Breast epithelium (tissue), 4 donors: ENCODE results near the gene TMEM208. TPM values are rescaled to one million over a fixed set of nuclear protein-coding genes. Genes with fewer than 3 reads are reported as not detected.

Experiments used
- DNase-seq, 2 donors: peaks; one replicate each; pipeline ENCODE4 v3.0.0-alpha.2; 2019; ENCODE audit warnings: low spot score in 2 of 2
- H3K27ac ChIP-seq, 2 donors: fragments of 200-600 bp; sonication (generic) in 1 of 2; one replicate each; pipeline ENCODE4 v1.5.1; 2016 to 2019; ENCODE audit warnings: mild to moderate bottlenecking in 1 of 2
- H3K27me3 ChIP-seq, 2 donors: fragments of 200-600 bp; sonication (generic) in 1 of 2; one replicate each; pipeline versions ENCODE4 v1.5.1 to v1.6.0; 2017 to 2019; ENCODE audit warnings: control low read depth in 1 of 2, mild to moderate bottlenecking in 1 of 2
- H3K36me3 ChIP-seq: fragments of 200-600 bp; one replicate; pipeline ENCODE4 v1.5.1; 2019
- H3K4me1 ChIP-seq, 2 donors: fragments of 200-600 bp; sonication (generic); one replicate each; pipeline ENCODE4 v1.5.1; 2016 to 2019; ENCODE audit warnings: control low read depth in 1 of 2
- H3K4me3 ChIP-seq, 3 donors: fragments of 200-600 bp; sonication (generic); 1 replicate in 2 of 3; 2 replicates in 1 of 3; pipeline ENCODE4 v1.5.1; 2016 to 2019; ENCODE audit warnings: mild to moderate bottlenecking in 3 of 3, moderate library complexity in 2 of 3
- H3K9me3 ChIP-seq, 2 donors: fragments of 200-600 bp; sonication (generic) in 1 of 2; one replicate each; pipeline ENCODE4 v1.5.1; 2016 to 2019; ENCODE audit warnings: control low read depth in 1 of 2
- CTCF ChIP-seq, 3 donors: fragments of 450-650 bp; IDR thresholded peaks; one replicate each; pipeline ENCODE4 v1.5.1; 2016 to 2017; ENCODE audit warnings: antibody characterized with exemption in 3 of 3, mild to moderate bottlenecking in 3 of 3, moderate library complexity in 3 of 3
- POLR2A ChIP-seq: fragments of 450-650 bp; IDR thresholded peaks from one replicate; pipeline ENCODE4 v1.6.1; 2016; ENCODE audit warnings: antibody characterized with exemption, mild to moderate bottlenecking, moderate library complexity
- POLR2AphosphoS5 ChIP-seq, 3 donors: sonication (generic); formaldehyde crosslinking; IDR thresholded peaks; one replicate each; pipeline ENCODE4 v1.6.1; 2017; ENCODE audit warnings: antibody characterized with exemption in 3 of 3
- intact Hi-C: fragments of 100-400 bp; cut with DNase I; formaldehyde crosslinking; loops from one replicate; pipeline ENCODE4 v1.15.1; 2023; ENCODE audit warnings: low total_unique reads
- total RNA-seq, 3 donors: library from RNA; depleted of rRNA; stranded (reverse); fragments of >200 nt; gene quantifications; one replicate each; pipeline ENCODE4 v1.1.0, GENCODE V29; 2016

TMEM208 gene
- total RNA-seq, 3 donors from 2014 or later, result 35.2 to 46.2 (median 44.2) TPM

- intact Hi-C loops, result no loop called here
- H3K4me3 ChIP-seq, result no peak overlapping the region
Observed at GRCh38 chr16:67188798-67189197, 38.1 kb upstream of the TMEM208 start.

DNA sequence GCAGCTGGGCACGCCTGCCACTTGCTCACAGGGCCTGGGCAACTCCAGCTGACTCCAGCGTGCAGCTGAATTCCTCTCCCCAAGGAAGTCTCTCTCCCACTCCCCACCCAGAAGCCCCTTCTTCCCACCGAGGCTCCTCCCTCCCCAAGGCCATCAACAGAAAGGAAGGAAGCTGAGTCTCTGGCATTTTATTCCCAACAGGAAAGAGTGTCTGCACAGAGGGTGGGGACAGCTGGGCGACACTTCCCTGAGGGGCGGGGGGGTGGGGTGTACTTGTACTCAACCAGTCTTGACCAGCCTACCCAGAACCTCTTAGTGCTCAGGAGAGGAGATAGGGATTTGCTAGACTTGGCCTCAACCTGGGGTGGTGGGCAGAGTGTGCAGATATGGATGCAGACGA lies 36.9 kb upstream of the TMEM208 start, which contains the start of gene EXOC3L1:
Gene EXOC3L1 (minus strand): TSS at position 96 of the 400 bp plus-strand sequence. CDS start 460 bp downstream, outside the sequence.
- Histone ChIP-seq H3K27me3 (no peaks in the 10 kb centered on the region), H3K27ac (no peak within 1 kb of the TSS), H3K4me1 (peaks cover 9 to 17% of the 10 kb centered on the region in 2 donors), H3K4me3 (peak within 1 kb of the TSS in 1 of 3 donors; percentile 39), H3K36me3 (no peaks in the 10 kb centered on the region), H3K9me3 (no peaks in the 10 kb centered on the region)
- no peak for TF ChIP-seq POLR2AphosphoS5 (IDR thresholded peaks at IDR 0.05)
- no peak for TF ChIP-seq POLR2A
- no peak for TF ChIP-seq CTCF (IDR thresholded peaks at IDR 0.05)
- DNase-seq, result no peak
- intact Hi-C loops, result no loop called here

More at GRCh38 chr16:67188798-67189197, 38.1 kb upstream of the TMEM208 start:
- H3K27ac ChIP-seq, result no peak overlapping the region
- no peaks in the 10 kb centered on the region for H3K9me3 ChIP-seq
- peaks cover 13 to 22% of the 10 kb centered on the region in 2 donors for H3K4me1 ChIP-seq
- TF ChIP-seq CTCF (IDR thresholded peaks at IDR 0.05) (no peak), POLR2AphosphoS5 (IDR thresholded peaks at IDR 0.05) (no peak), POLR2A (no peak)
- H3K36me3 ChIP-seq, result no peaks in the 10 kb centered on the region
- H3K27me3 ChIP-seq, result no peaks in the 10 kb centered on the region
- DNase-seq, result no peak

DNA sequence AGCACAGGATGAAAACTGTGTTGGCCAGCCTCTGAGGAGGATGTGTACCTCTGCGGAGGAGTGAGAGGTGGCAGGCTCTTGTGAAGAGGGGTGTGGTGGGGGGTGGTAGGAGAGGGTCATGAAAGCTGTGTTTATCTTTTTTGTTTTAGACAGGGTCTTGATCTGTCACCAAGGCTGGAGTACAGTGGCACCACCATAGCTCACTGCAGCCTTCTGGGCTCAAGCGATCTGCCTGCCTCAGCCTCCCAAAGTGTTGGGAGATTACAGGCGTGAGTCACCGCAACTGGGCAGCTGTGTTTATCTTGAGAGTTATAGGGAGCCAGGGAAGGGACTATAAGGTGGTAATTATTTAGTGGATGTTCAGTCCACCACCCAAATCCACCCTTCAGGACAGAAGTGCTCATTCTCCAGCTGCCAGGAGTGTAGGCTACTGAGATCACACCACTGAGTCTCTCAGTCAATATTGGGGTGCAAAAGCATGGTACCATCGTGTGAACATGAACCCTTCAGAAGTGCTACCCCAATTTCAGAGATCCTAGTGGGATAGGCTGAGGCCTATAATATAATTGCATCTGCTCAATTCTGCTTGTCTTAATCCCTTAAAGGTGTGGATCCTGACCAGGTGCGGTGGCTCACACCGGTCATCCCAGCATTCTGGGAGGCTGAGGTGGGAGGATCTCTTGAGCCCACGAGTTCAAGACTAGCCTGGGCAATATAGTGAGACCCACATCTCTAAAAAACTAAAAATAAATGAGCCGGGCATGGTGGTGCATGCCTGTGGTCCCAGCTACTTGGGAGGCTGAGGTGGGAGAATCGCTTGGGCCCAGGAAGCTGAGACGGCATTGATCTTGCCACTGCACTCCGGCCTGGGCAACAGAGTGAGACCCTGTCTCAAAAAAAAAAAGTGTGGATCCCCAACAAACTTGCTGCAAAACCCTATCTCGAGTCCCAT lies 36.2 kb upstream of the TMEM208 start:
- Histone ChIP-seq H3K4me1 (peaks cover 6 to 15% of the 10 kb centered on the region in 2 donors), H3K4me3 (no peak overlapping the region), H3K9me3 (no peaks in the 10 kb centered on the region), H3K27me3 (no peaks in the 10 kb centered on the region), H3K36me3 (no peaks in the 10 kb centered on the region), H3K27ac (no peak overlapping the region)
- no peak for DNase-seq
- no peak for TF ChIP-seq CTCF (IDR thresholded peaks at IDR 0.05)
- intact Hi-C loops, result no loop called here

- no peak overlapping the region for H3K27ac ChIP-seq
- intact Hi-C loops, result no loop called here
Observed at GRCh38 chr16:67191411-67191994, 35.4 kb upstream of the TMEM208 start.

More at GRCh38 chr16:67191411-67191994, 35.4 kb upstream of the TMEM208 start:
- peak overlapping the region in 2 of 3 donors; percentile 85 to 93 for H3K4me3 ChIP-seq
- H3K36me3 ChIP-seq, result no peaks in the 10 kb centered on the region
- no peaks in the 10 kb centered on the region for H3K27me3 ChIP-seq
- peaks cover 5 to 15% of the 10 kb centered on the region in 2 donors for H3K4me1 ChIP-seq
- DNase-seq, result no peak
- H3K9me3 ChIP-seq, result no peaks in the 10 kb centered on the region
- TF ChIP-seq POLR2A, result no peak
- TF ChIP-seq POLR2AphosphoS5 (IDR thresholded peaks at IDR 0.05), result no peak
- TF ChIP-seq CTCF (IDR thresholded peaks at IDR 0.05), result no peak
